Measurements from ENCODE around the gene UGT2A2.
"Not testable (repeated sequence)": the region's sequence is repeated elsewhere in the genome, so short reads cannot be mapped to it uniquely, and the experiment has no call there.

Gene UGT2A2

GRCh38 chr4:69639542-69639941 lies at the start of gene UGT2A2:
Gene UGT2A2, minus strand, starts transcription at chr4:69639642. Its CDS starts 2 bp downstream, at chr4:69639640.
- no peak for DNase-seq

- no peak for DNase-seq
These were observed 45.4 kb upstream of the UGT2A2 start for GRCh38 chr4:69684804-69685203.

- DNase-seq: no peak
These were observed 29.2 kb upstream of the UGT2A2 start for GRCh38 chr4:69668680-69669079.

GRCh38 chr4:69664009-69664408 lies 24.6 kb upstream of the UGT2A2 start:
- not testable (repeated sequence) for DNase-seq

GRCh38 chr4:69661130-69661803 lies 21.8 kb upstream of the UGT2A2 start:
- peak; percentile 4 for DNase-seq

- no peak for DNase-seq
These were observed 18.7 kb upstream of the UGT2A2 start for GRCh38 chr4:69658133-69658532.

DNA sequence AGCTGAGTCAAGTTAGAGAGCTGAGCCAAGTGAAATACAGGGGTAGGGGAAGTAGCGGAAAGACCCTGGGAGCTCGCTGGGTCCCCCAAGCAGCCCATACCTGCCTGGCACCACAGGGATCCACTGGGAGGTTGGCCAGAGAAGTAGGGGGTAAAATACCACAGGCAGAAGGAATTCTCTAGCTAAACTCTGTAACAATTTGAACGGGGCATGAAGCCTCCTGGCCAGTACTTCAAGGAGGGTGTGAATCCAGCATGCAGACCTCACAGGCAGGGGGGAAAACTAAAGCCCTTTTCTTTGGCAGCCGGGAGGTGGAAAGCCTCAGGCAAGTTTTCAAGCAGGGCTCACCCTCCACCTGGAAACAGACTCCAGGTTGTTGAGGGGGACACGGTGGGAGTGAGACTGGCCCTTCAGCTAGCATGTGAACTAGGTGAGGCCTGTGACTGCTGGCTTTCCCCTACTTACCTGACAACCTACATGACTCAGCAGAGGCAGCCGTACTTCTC lies 17.3 kb upstream of the UGT2A2 start:
- no peak for DNase-seq

- no peak for DNase-seq
These were observed 13.7 kb upstream of the UGT2A2 start, which contains the start of gene UGT2A1 for GRCh38 chr4:69653147-69653546. Gene UGT2A1, minus strand, starts transcription at chr4:69653247. Its CDS starts 5,603 bp downstream, at chr4:69647644.

GRCh38 chr4:69650872-69651271 lies 11.4 kb upstream of the UGT2A2 start:
- DNase-seq: no peak

GRCh38 chr4:69649629-69650028 lies 10.2 kb upstream of the UGT2A2 start:
- no peak for DNase-seq

GRCh38 chr4:69649207-69649606 lies 9.8 kb upstream of the UGT2A2 start:
- no peak for DNase-seq

- DNase-seq: no peak
These were observed 3.5 kb upstream of the UGT2A2 start for GRCh38 chr4:69642961-69643360.

DNA sequence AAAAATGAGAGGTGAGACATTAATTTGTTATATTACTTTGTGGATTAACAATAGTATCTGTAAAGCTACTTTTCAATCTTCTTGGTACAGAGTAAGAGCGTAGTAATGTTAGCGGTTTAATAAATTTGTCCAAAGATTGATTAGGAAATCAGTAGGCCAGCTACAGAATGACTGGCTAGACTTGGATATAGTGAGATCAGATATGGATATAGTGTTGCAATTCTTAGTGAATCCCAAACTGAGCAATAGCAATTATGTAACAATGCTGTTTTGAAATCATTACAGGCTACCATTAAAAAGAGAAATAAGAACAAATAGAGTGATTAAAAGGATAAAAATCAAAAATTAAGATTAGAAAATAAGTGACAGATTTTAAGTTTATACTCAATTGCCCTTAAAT lies 847 bp upstream of the UGT2A2 start:
- DNase-seq: no peak

GRCh38 chr4:69617083-69617694 lies 22.3 kb downstream of the UGT2A2 start:
- DNase-seq: no peak

DNA sequence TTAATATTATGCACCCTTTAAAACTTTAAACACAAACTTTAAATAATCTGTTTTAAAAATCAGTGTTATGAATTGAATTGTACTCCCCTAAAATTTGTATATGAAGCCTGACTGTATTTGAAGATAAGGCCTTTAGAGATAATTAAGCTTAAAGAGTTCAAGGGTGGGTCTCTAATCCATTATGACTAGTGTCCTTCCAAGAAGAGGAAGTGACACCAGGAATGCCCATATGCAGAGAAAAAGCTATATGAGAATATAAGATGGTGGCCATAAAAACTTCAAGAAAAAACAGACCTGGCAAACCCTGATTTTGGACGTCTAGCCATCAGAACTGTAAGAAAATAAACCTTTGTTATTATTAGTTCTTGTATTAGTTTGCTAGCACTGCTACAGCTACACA lies 29.0 kb downstream of the UGT2A2 start:
- no peak for DNase-seq

GRCh38 chr4:69601065-69601464 lies 38.4 kb downstream of the UGT2A2 start:
- DNase-seq: no peak

DNA sequence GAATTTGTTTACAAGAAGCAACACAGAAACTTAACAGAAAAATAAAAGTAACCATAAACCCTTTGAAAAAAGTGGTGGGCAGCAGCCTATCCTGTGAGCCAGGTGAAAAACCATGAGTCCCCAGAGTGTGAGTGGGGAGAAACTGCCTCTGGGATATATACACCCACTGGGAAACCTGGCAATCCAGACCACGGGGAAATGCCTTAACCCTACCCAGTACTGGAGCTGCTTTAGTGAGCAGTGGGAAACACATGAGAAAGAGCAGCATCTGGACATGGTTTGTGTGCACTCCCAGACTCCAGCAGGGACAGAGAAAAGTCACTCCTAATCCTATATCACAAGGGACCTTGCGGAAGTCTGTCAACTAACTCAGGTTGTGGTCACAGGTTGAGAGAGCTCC lies 39.4 kb downstream of the UGT2A2 start:
- no peak for DNase-seq

- DNase-seq: no peak
These were observed 45.1 kb downstream of the UGT2A2 start for GRCh38 chr4:69594382-69594781.

- DNase-seq: no peak
These were observed 48.1 kb downstream of the UGT2A2 start for GRCh38 chr4:69591364-69591763.

DNA sequence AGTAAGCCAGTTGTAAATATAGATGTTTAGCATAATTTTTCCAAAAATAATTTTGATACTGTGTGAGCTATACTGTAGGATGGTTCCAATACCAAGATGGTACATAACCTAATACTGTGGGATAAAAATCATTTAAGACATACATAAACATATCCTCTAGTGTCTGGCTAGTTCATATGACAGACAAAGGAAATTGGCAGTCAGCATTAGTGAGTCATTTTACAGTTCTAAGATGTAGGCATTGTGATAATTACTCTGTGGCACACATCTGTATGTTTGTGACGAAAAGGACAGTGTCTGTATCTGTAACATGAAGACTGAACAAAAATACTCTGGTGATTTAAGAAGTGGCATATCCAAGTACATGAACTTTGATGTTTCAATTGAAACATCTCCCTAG lies 49.6 kb downstream of the UGT2A2 start:
- DNase-seq: no peak

- DNase-seq: no peak
These were observed 55.3 kb downstream of the UGT2A2 start for GRCh38 chr4:69584135-69584534.

DNA sequence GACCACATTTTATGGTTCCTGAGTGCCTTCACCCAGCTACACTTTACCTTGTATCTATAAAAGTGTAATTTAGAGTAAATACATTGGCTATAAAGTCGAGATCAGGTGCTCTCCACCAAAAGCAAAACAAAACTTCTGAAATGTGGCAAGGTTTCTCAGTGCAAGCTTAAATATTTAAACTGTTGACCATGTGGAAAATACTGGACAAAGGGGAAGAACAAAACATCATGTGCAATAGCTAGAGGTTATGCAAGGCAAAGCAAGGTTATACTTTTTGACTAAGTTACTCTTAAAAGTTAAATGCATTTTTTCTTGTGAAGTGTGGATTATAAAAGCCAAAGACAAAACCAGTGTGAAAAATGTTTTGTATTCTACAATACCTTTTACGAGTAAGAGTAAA lies 55.9 kb downstream of the UGT2A2 start:
- DNase-seq: no peak

GRCh38 chr4:69577245-69577644 lies 62.2 kb downstream of the UGT2A2 start:
- no peak for DNase-seq

DNA sequence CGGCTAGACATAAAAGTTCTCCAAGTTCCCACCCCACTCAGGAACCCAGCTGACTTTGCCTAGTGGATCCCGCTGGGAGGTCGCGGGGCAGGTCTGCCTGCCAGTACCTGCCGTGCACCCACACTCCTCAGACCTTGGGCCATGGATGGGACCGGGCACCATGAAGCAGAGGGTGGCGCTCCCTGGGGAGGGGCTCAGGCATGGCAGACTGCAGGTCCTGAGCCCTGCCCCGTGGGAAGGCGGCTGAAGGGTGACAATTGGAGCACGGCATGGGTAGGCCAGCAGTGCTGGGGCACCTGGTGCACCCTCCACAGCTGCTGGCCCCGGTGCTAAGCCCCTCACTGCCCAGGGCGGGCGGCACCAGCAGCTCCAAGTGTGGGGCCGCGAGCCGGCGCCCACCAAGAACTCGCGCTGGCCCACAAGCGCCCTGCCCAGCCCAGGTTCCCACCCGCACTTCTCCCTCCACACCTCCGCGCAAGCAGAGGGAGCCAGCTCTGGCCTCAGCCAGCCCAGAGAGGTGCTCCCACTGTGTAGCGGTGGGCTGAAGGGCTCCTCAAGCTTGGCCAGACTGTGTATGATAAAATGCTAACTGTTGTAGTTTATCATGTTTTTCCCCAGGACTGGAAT lies 63.1 kb downstream of the UGT2A2 start:
- DNase-seq: no peak
